GM21619 (cell line): ENCODE results near the gene PRL.

Experiments used
- ATAC-seq: cut with Tn5 transposase; IDR thresholded peaks from one replicate; pipeline ENCODE4 v1.9.1; 2021; ENCODE audit not compliant: unreplicated experiment

Gene PRL

DNA sequence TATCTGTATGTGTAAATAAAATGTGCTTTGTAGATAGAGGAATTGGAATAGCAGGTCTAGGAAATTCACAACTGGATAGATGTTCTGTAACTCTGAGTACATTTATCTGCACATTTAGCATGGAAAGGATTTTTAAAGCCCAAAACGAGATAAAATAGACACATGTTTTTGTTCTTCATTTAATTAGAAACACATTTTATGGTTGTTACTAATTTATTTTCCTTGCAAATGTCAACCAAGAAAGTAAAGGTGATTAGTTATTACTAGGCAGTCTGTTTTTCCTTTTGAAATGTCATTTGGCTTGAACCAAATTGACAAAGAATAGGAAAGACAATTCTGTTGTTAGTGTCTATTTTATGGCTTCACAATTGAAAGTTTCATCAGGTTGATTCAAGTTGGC lies 769 bp downstream of the PRL start:
- ATAC-seq = no peak

GRCh38 chr6:22295145-22295544 lies 1.7 kb downstream of the PRL start:
- no peak for ATAC-seq

GRCh38 chr6:22294301-22294700 lies 2.5 kb downstream of the PRL start:
- no peak for ATAC-seq

- ATAC-seq = no peak
Observed at GRCh38 chr6:22290045-22290444, 6.8 kb downstream of the PRL start.

GRCh38 chr6:22288721-22289120 lies 8.1 kb downstream of the PRL start:
- no peak for ATAC-seq

GRCh38 chr6:22284666-22285065 lies 12.2 kb downstream of the PRL start:
- ATAC-seq = no peak

DNA sequence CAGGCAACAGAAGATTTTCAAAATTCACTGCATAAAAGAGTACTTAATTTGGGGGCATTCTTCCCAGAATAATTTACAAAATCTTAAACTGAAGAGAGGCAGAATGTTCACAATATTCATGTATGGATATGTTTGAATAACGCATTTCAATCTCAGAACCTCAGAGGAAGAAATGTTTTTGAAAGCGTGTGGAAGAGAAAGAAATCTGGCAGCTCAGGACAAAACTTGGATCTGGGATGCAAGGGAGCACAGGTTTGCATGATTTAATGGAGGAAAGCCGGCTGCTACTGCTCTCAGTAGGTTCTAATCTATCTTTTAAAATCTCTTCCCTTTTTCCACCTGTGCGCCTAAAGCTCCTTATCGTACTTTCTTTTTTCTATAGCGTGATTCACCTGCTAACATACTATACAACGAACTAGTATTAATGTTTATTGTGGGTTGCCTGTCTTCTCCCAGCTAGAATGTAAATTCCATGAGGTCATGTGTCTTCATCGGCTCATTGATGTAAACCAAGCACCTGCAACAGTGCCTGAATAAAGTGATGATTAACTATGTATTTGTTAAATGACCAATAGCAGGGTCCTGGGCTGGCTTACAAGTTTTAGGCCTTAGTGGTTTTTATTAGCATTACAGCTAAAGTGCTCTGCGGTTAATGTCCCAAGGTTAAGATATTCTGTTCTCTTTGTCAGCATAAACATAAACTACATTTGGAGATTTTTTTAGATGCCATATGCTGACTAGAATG lies 15.3 kb downstream of the PRL start:
- ATAC-seq = no peak

DNA sequence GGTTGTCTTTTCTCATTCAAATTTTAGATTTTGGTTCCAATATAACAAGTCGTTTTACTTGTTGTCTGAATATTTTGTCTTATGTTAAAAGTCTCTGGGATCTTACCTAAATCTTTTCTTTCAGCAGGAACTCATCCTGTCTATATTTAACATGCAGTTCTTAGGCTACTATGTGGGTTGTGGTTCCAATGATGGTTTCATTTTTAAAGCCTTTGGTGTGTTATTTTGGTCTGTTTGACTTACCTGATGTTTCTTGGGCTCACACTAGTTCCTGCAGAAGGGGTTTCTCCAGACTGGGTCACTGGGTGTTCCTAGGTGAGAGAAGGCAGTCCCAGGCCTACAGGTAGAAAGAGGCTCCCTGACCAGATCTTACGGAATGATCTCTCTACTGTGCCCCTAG lies 17.4 kb downstream of the PRL start:
- ATAC-seq = no peak

GRCh38 chr6:22271081-22271480 lies 25.8 kb downstream of the PRL start:
- peak; percentile 73 for ATAC-seq

DNA sequence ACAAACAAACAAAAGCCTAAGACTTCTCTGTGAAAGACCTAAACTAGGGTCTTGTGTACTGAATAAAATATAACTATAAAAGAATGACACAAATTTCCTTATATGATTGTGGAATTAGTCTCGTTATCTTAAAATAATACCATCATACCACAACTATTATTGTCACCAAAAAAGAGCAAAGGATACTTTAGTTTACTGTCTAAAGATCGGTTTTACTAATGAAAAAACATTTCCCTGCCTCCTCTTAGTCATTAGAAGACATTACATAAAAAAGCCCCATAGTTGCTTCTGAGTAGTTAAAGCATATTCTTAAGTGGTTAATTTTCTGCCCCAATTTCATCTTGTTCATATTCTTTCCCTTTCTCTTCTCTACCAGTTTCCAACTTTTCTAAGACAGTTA lies 33.1 kb downstream of the PRL start:
- ATAC-seq = no peak

DNA sequence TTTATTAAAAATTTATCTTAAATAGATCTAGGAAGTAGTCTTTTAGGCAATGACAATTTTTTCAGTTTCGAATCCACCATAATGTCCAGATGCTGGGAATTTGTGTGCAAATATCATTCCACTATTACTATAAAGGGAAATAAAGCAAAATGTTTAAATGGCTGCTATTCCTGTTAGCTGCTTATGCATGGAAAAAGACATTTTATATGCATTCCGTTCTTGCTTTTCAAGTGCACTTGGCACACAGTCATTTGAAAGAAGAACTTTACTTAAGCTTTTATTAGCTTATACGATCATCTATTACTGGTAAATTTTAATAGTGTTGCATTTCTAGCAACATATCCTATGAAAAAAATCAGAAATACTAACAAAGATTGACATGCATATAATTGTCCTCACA lies 42.0 kb downstream of the PRL start:
- ATAC-seq = no peak

- no peak for ATAC-seq
Observed at GRCh38 chr6:22253955-22254655, 42.7 kb downstream of the PRL start.

GRCh38 chr6:22251348-22251747 lies 45.5 kb downstream of the PRL start:
- no peak for ATAC-seq

- no peak for ATAC-seq
Observed at GRCh38 chr6:22250486-22250885, 46.4 kb downstream of the PRL start.

GRCh38 chr6:22249711-22250350 lies 47.0 kb downstream of the PRL start:
- no peak for ATAC-seq

DNA sequence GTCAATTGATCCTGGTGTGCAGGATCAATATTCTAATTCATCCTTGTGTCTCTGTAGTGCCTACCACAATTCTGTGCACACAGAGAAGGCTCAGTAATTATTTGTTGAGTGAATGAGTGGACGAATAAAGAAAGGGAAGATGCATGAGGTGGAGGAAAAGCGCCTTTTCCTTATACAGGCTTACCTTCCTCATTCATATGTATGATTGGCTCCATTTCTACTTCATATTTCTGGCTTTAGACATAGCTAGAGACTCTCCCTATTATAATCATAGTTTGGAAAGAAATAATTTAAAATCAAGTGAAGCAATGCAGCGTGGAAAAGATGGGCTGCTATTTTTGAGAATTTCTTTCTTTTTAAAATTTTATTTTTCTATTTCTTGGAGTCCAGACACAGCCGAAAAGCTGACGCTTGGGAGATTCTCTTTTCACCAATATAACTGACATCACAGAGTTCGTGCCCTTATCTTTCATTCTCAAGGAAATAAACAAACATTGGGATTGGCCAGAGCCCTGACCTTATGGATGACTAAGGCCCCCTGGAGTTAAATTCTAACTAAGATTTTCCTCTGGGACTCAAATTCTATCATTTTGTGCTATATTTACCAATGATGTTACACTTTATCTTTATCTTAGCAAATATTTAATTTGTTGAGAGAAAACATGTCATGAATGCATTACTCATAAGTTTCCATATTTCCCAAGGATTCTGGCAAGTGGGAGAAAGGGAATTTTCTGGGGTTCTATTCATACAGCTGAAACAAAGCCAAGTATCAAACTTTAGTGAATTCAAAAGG lies 48.1 kb downstream of the PRL start:
- ATAC-seq = no peak

DNA sequence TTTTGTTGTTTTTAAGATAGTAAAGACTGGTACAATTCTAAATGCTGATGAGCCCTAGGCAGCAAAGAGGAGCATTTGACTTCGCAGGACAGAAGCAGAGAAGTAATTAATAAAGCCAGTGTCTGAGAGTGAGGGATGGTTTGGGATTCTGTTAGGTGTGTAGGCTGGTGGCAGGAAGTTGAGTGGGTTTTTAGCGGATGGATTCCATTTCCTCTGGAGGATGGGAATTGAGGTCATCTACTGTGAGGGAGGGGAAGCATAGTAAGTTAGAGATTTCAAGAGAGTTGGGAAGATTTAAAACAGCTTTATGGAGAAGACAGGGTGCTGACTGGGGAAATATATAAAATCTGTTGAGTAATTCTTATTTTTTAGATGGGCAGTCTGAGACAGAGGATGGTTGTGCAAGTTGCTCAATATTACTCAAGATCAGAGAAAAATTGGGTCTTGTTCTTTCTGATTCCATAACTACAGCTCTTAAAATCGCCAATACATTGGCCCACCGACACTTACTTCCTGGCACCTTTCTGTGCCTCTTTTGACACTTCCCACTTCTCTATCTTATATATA lies 48.8 kb downstream of the PRL start:
- no peak for ATAC-seq

GRCh38 chr6:22240025-22240424 lies 56.8 kb downstream of the PRL start:
- no peak for ATAC-seq

GRCh38 chr6:22239261-22239921 lies 57.4 kb downstream of the PRL start:
- ATAC-seq = no peak

DNA sequence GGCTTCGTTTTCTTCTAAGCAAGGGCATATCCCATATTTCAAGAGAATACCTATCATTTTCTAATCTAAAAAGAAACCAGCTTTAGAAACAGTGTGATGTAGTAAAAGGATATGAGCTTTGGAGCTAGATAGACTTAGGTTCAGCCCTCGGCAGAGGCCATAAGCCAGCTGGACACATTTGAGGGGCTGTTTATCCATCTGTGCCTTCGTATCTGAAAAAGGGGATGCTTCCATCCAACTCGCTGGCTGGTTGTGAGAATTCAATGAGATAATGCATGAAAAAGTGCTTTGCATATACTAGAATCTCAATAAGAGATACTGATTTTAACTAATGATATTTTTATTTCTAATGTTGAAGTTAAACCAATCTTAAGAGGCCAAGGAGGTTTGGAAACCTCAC lies 58.0 kb downstream of the PRL start:
- ATAC-seq = no peak

GRCh38 chr6:22237526-22237925 lies 59.3 kb downstream of the PRL start:
- no peak for ATAC-seq
